HepG2 (cell line): ENCODE results near the gene LYRM7. TPM values are rescaled to one million over a fixed set of nuclear protein-coding genes. Genes with fewer than 3 reads are reported as not detected.

Experiments
- BRD4 ChIP-seq: sonication (generic); formaldehyde crosslinking; IDR thresholded peaks from 2 replicates; pipeline ENCODE4 v1.4.0; 2020; ENCODE audit warnings: missing genetic modification reagents
- CREM ChIP-seq, 2 experiments: sonication (generic) in 1 of 2; formaldehyde crosslinking in 1 of 2; IDR thresholded peaks; 2 replicates each; pipeline versions ENCODE4 v1.4.0 to v1.6.1; 2016 to 2020; ENCODE audit warnings: antibody characterized with exemption in 1 of 2, mild to moderate bottlenecking in 1 of 2, missing genetic modification reagents in 1 of 2
- EED ChIP-seq: sonication (generic); formaldehyde crosslinking; IDR thresholded peaks from 2 replicates; pipeline ENCODE4 v1.5.0; 2020; ENCODE audit warnings: mild to moderate bottlenecking, missing genetic modification reagents
- ISL2 ChIP-seq: sonication (generic); formaldehyde crosslinking; IDR thresholded peaks from 2 replicates; pipeline ENCODE4 v1.5.0; 2020; ENCODE audit warnings: missing genetic modification reagents
- KDM1A ChIP-seq: IDR thresholded peaks from 2 replicates; pipeline ENCODE4 v1.6.1; 2016; ENCODE audit warnings: missing compliant biosample characterization
- KLF12 ChIP-seq: sonication (generic); formaldehyde crosslinking; IDR thresholded peaks from 2 replicates; pipeline ENCODE4 v1.4.0; 2020; ENCODE audit warnings: missing genetic modification reagents, borderline replicate concordance
- KMT2B ChIP-seq: IDR thresholded peaks from 2 replicates; pipeline ENCODE4 v1.6.1; 2016; ENCODE audit warnings: missing genetic modification reagents, missing compliant biosample characterization
- SIX4 ChIP-seq: sonication (generic); formaldehyde crosslinking; IDR thresholded peaks from 2 replicates; pipeline ENCODE4 v1.4.0; 2020; ENCODE audit warnings: missing genetic modification reagents
- SPEN ChIP-seq: sonication (generic); formaldehyde crosslinking; IDR thresholded peaks from 2 replicates; pipeline ENCODE4 v1.5.1; 2020; ENCODE audit warnings: low read depth, mild to moderate bottlenecking, missing genetic modification reagents
- SRSF1 ChIP-seq: fragments of 200-400 bp; formaldehyde crosslinking; optimal IDR thresholded peaks from 2 replicates; pipeline ENCODE3; 2017; ENCODE audit warnings: mild to moderate bottlenecking, low read depth, low read length, moderate library complexity
- SRSF9 ChIP-seq: fragments of 200-400 bp; formaldehyde crosslinking; IDR thresholded peaks from 2 replicates; pipeline ENCODE4 v1.6.1; 2018; ENCODE audit warnings: borderline replicate concordance, mild to moderate bottlenecking, low read depth, low read length; ENCODE audit not compliant: insufficient read depth, poor library complexity, severe bottlenecking
- ZBTB3 ChIP-seq: sonication (generic); formaldehyde crosslinking; IDR thresholded peaks from 2 replicates; pipeline ENCODE4 v1.4.0; 2020; ENCODE audit warnings: low read depth, mild to moderate bottlenecking, moderate library complexity, missing genetic modification reagents, borderline replicate concordance
- ZFP36L2 ChIP-seq: sonication (generic); formaldehyde crosslinking; IDR thresholded peaks from 2 replicates; pipeline ENCODE4 v1.4.0; 2020; ENCODE audit warnings: missing genetic modification reagents
- ZNF124 ChIP-seq: sonication (generic); formaldehyde crosslinking; IDR thresholded peaks from 2 replicates; pipeline ENCODE4 v1.4.0; 2020; ENCODE audit warnings: missing genetic modification reagents
- ZNF138 ChIP-seq: sonication (generic); formaldehyde crosslinking; IDR thresholded peaks from 2 replicates; pipeline ENCODE4 v1.5.0; 2020; ENCODE audit warnings: mild to moderate bottlenecking, low read depth, missing genetic modification reagents
- ZNF224 ChIP-seq: sonication (generic); formaldehyde crosslinking; IDR thresholded peaks from 2 replicates; pipeline ENCODE4 v1.5.0; 2020; ENCODE audit warnings: mild to moderate bottlenecking, missing genetic modification reagents
- ZSCAN22 ChIP-seq: sonication (generic); formaldehyde crosslinking; IDR thresholded peaks from 2 replicates; pipeline ENCODE4 v1.4.0; 2020; ENCODE audit warnings: mild to moderate bottlenecking, missing genetic modification reagents
- ZZZ3 ChIP-seq: sonication (generic); formaldehyde crosslinking; IDR thresholded peaks from 2 replicates; pipeline ENCODE4 v1.4.0; 2020; ENCODE audit warnings: missing genetic modification reagents, mild to moderate bottlenecking, borderline replicate concordance
- polyA plus RNA-seq, 8 experiments: library from polyadenylated mRNA; depleted of rRNA in 3 of 8; stranded (reverse) in 7 of 8; unstranded in 1 of 8; fragments of >200 nt; fragmentation: Illumina TruSeq in 4 of 8; extraction: Trizol in 4 of 8; gene quantifications; 2 replicates each; pipeline versions ENCODE4 v1.2.1 to v1.2.3, GENCODE V29; 2011 to 2016; ENCODE audit warnings: low read depth in 4 of 8, missing spikeins in 1 of 8, mixed read lengths in 1 of 8; ENCODE audit not compliant: insufficient read depth in 1 of 8
- total RNA-seq, 5 experiments: library from RNA; depleted of rRNA; stranded (reverse); fragments of >200 nt; fragmentation: Illumina TruSeq; extraction: Trizol; gene quantifications; 2 replicates each; pipeline ENCODE4 v1.2.3, GENCODE V29; 2016; ENCODE audit warnings: low read depth in 1 of 5
- TF ChIP-seq, protein P1 (sequence below): sonication (generic); formaldehyde crosslinking; IDR thresholded peaks from 2 replicates; pipeline ENCODE4 v1.4.0; 2020; ENCODE audit warnings: missing genetic modification reagents, borderline replicate concordance
- TF ChIP-seq, protein P2 (sequence below): sonication (generic); formaldehyde crosslinking; IDR thresholded peaks from 2 replicates; pipeline ENCODE4 v1.4.0; 2020; ENCODE audit warnings: missing genetic modification reagents
- TF ChIP-seq, protein P3 (sequence below): sonication (generic); formaldehyde crosslinking; IDR thresholded peaks from 2 replicates; pipeline ENCODE4 v1.4.0; 2020; ENCODE audit warnings: missing genetic modification reagents; ENCODE audit errors: not compliant biosample characterization
- TF ChIP-seq, protein P4 (sequence below): sonication (generic); formaldehyde crosslinking; IDR thresholded peaks from 2 replicates; pipeline ENCODE4 v1.4.0; 2020; ENCODE audit warnings: mild to moderate bottlenecking, low read depth, missing genetic modification reagents
- TF ChIP-seq, protein P5 (sequence below): sonication (generic); formaldehyde crosslinking; IDR thresholded peaks from 2 replicates; pipeline ENCODE4 v1.4.0; 2020; ENCODE audit warnings: missing genetic modification reagents

The LYRM7 gene
- total and polyA plus RNA-seq, 2 of the 13 experiments (the other 11 are each of a cell fraction or from before 2014, with no cell fraction given): 3.0 to 5.5 TPM

DNA sequence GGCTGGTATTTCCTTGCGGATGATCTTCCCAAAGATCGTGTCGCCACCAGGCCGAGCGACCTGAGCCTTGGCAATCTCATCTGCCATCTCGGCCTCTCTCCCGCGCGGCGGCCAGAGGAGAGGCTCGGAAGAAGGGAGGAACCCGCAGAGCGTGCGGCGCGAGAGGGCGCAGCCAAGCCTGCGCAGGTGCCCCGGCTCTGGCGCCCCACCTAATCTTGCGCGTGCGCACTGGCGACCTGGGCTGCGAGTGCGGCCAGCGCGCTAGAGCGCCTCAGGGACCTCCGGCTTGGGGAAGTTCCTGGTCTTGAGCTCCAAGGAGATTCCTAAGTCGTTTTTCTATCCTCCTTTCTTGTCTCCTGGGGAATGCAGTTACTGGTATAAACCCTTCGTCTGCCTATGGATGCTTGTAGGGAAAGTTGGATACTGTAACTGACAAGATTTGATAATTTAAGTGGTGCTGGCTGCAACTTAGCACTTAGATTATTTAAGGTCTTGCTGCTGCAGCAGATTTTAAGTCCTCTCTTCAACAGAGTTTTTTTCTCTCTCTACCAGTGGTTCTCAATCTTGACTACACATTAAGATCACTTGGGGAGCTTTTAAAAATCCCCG, 5.5 kb upstream of the LYRM7 start, which contains the start of gene HINT1 (continued):
- TF ChIP-seq ZZZ3 (no peak), BRD4 (CRISPR knock-in tag) (peak; percentile 74), KMT2B (CRISPR knock-in tag) (peak; percentile 25; the same call in 1 of the 2 replicates), ZNF138 (CRISPR knock-in tag) (0 out of 2 replicates have a peak, but pooled peaks have one; percentile 39), CREM (IDR thresholded peaks at IDR 0.05) (no peak), CREM (CRISPR knock-in tag; IDR thresholded peaks at IDR 0.05) (no peak), ZSCAN22 (CRISPR knock-in tag) (no peak), ISL2 (peak; percentile 24), SRSF1 (no peak), KDM1A (CRISPR knock-in tag) (no peak), SPEN (0 out of 2 replicates have a peak, but pooled peaks have one; percentile 47), ZNF224 (no peak), ZBTB3 (CRISPR knock-in tag) (0 out of 2 replicates have a peak, but pooled peaks have one; percentile 74), EED (CRISPR knock-in tag) (no peak; the same call in 1 of the 2 replicates), SIX4 (CRISPR knock-in tag) (no peak), ZFP36L2 (CRISPR knock-in tag) (no peak), ZNF124 (peak; percentile 62; the same call in 1 of the 2 replicates), SRSF9 (no peak), KLF12 (CRISPR knock-in tag) (0 out of 2 replicates have a peak, but pooled peaks have one; percentile 22)
- TF ChIP-seq, protein P1, sequence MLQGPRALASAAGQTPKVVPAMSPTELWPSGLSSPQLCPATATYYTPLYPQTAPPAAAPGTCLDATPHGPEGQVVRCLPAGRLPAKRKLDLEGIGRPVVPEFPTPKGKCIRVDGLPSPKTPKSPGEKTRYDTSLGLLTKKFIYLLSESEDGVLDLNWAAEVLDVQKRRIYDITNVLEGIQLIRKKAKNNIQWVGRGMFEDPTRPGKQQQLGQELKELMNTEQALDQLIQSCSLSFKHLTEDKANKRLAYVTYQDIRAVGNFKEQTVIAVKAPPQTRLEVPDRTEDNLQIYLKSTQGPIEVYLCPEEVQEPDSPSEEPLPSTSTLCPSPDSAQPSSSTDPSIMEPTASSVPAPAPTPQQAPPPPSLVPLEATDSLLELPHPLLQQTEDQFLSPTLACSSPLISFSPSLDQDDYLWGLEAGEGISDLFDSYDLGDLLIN (CRISPR knock-in tag): no peak
- TF ChIP-seq, protein P2, sequence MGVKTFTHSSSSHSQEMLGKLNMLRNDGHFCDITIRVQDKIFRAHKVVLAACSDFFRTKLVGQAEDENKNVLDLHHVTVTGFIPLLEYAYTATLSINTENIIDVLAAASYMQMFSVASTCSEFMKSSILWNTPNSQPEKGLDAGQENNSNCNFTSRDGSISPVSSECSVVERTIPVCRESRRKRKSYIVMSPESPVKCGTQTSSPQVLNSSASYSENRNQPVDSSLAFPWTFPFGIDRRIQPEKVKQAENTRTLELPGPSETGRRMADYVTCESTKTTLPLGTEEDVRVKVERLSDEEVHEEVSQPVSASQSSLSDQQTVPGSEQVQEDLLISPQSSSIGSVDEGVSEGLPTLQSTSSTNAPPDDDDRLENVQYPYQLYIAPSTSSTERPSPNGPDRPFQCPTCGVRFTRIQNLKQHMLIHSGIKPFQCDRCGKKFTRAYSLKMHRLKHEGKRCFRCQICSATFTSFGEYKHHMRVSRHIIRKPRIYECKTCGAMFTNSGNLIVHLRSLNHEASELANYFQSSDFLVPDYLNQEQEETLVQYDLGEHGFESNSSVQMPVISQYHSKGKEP (CRISPR knock-in tag): no peak
- TF ChIP-seq, protein P3, sequence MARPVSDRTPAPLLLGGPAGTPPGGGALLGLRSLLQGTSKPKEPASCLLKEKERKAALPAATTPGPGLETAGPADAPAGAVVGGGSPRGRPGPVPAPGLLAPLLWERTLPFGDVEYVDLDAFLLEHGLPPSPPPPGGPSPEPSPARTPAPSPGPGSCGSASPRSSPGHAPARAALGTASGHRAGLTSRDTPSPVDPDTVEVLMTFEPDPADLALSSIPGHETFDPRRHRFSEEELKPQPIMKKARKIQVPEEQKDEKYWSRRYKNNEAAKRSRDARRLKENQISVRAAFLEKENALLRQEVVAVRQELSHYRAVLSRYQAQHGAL (CRISPR knock-in tag): no peak
- TF ChIP-seq, protein P4, sequence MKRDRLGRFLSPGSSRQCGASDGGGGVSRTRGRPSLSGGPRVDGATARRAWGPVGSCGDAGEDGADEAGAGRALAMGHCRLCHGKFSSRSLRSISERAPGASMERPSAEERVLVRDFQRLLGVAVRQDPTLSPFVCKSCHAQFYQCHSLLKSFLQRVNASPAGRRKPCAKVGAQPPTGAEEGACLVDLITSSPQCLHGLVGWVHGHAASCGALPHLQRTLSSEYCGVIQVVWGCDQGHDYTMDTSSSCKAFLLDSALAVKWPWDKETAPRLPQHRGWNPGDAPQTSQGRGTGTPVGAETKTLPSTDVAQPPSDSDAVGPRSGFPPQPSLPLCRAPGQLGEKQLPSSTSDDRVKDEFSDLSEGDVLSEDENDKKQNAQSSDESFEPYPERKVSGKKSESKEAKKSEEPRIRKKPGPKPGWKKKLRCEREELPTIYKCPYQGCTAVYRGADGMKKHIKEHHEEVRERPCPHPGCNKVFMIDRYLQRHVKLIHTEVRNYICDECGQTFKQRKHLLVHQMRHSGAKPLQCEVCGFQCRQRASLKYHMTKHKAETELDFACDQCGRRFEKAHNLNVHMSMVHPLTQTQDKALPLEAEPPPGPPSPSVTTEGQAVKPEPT (CRISPR knock-in tag): peak; percentile 46; the same call in 1 of the 2 replicates
- TF ChIP-seq, protein P5, sequence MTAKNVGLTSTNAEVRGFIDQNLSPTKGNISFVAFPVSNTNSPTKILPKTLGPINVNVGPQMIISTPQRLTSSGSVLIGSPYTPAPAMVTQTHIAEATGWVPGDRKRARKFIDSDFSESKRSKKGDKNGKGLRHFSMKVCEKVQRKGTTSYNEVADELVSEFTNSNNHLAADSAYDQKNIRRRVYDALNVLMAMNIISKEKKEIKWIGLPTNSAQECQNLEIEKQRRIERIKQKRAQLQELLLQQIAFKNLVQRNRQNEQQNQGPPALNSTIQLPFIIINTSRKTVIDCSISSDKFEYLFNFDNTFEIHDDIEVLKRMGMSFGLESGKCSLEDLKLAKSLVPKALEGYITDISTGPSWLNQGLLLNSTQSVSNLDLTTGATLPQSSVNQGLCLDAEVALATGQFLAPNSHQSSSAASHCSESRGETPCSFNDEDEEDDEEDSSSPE (CRISPR knock-in tag): peak; percentile 58; the same call in 1 of the 2 replicates
